Ovary (tissue), 3 donors: Measurements from ENCODE around the gene LINGO3.

Source experiments
- CTCF ChIP-seq, 3 donors: fragments of 450-650 bp in 2 of 3; fragments of 200-600 bp in 1 of 3; IDR thresholded peaks; one replicate each; pipeline versions ENCODE4 v1.5.1 to v1.8.0; 2016 to 2022; ENCODE audit warnings: antibody characterized with exemption in 3 of 3, mild to moderate bottlenecking in 1 of 3
- EP300 ChIP-seq: sonication (generic); formaldehyde crosslinking; IDR thresholded peaks from one replicate; pipeline ENCODE4 v1.6.1; 2017; ENCODE audit warnings: antibody characterized with exemption
- POLR2A ChIP-seq: fragments of 450-650 bp; IDR thresholded peaks from one replicate; pipeline ENCODE4 v1.6.1; 2017; ENCODE audit warnings: antibody characterized with exemption, mild to moderate bottlenecking, moderate library complexity
- donor health status: DM: no; HTN: no; CAD: no.

- TF ChIP-seq POLR2A, result no peak
- TF ChIP-seq CTCF (IDR thresholded peaks at IDR 0.05), result no peak
- TF ChIP-seq EP300, result no peak
Measured at GRCh38 chr19:2329501-2329916, 21.6 kb upstream of the LINGO3 start.
